ENCODE data around the gene MXD3. TPM values are rescaled to one million over a fixed set of nuclear protein-coding genes. Genes with fewer than 3 reads are reported as not detected.

Gene MXD3
- total and polyA plus RNA-seq, 2 of the 4 experiments (the other 2 are of a cell fraction), result 7.3 to 12.9 TPM

GRCh38 chr5:177312649-177313181, 1.0 kb upstream of the MXD3 start (continued):
- TF ChIP-seq MAFK (IDR thresholded peaks at IDR 0.05; ENCODE audit: low read depth, low read length), result no peak

GRCh38 chr5:177311392-177311722, 341 bp downstream of the MXD3 start:
- Histone ChIP-seq H3K18ac (ENCODE audit: low read depth, low read length) (no peak overlapping the region), H3K4ac (ENCODE audit: low read depth, low read length) (peak overlapping the region; percentile 32; the same call in 1 of the 2 replicates), H2AFZ (replicated peaks; ENCODE audit: low read length, poor library complexity) (peak overlapping the region; percentile 77), H3K9me3 (ENCODE audit: control insufficient read depth, insufficient read depth, low read length) (no peaks in the 10 kb centered on the region), H2AK9ac (replicated peaks; ENCODE audit: low read depth, low read length, poor library complexity) (peak overlapping the region; percentile 99), H3K4me2 (ENCODE audit: low read depth, low read length) (peak overlapping the region; percentile 73), H2BK15ac (ENCODE audit: low read depth, low read length) (no peak overlapping the region), H3K4me3 (ENCODE audit: insufficient read depth, low read depth, low read length) (peak overlapping the region; percentile 44), H3K4me1 (ENCODE audit: control insufficient read depth, insufficient read depth, low read length) (peaks cover 7% of the 10 kb centered on the region; the same call in 1 of the 2 replicates), H2BK120ac (ENCODE audit: low read depth, low read length) (no peak overlapping the region), H2BK20ac (ENCODE audit: low read depth, low read length) (no peak overlapping the region), H4K91ac (ENCODE audit: insufficient read depth, low read depth, low read length) (no peak overlapping the region), H3K9me1 (ENCODE audit: insufficient read depth, low read length) (0 out of 2 replicates have a peak, but pooled peaks cover 2% of the 10 kb centered on the region), H4K5ac (ENCODE audit: low read depth, low read length) (no peak overlapping the region), H2AK5ac (ENCODE audit: low read depth, low read length) (peak overlapping the region; percentile 71; the same call in 1 of the 2 replicates), H3K79me1 (ENCODE audit: low read depth in 1 of 2, low read length in 2 of 2) (peaks cover 9 to 53% of the 10 kb centered on the region in 2 experiments; a peak in 3 of 4 replicates), H2BK5ac (ENCODE audit: low read depth, low read length, poor library complexity, severe bottlenecking) (no peak overlapping the region), H3K9ac (ENCODE audit: low read depth, low read length) (peak overlapping the region; percentile 42; the same call in 1 of the 2 replicates), H4K20me1 (ENCODE audit: insufficient read depth, low read length) (peaks cover 29% of the 10 kb centered on the region), H3K27me3 (ENCODE audit: control insufficient read depth, insufficient read depth, low read length) (no peaks in the 10 kb centered on the region), H3K36me3 (ENCODE audit: control insufficient read depth, insufficient read depth, low read length) (peaks cover 10% of the 10 kb centered on the region), H3K27ac (ENCODE audit: insufficient read depth, low read length) (peak overlapping the region; percentile 9; the same call in 1 of the 2 replicates), H3K14ac (replicated peaks; ENCODE audit: low read depth, low read length) (no peak overlapping the region), H4K8ac (ENCODE audit: low read depth in 2 of 2, low read length in 2 of 2) (peak overlapping the region in 1 of 2 experiments; percentile 66; a peak in 1 of 4 replicates), H3K23ac (ENCODE audit: low read depth, low read length) (0 out of 2 replicates have a peak overlapping the region, but pooled peaks have one; percentile 33), H3K56ac (ENCODE audit: extremely low read depth, insufficient read depth, low read length) (peak overlapping the region; percentile 19; the same call in 1 of the 2 replicates)
- intact Hi-C loops (cut with micrococcal nuclease) (loop anchor here (2.0 kb wide), 2 partner anchors 145 to 189 kb away; no protein-coding TSS in a partner anchor), dilution Hi-C loops (cut with HindIII; ENCODE audit: low sequenced_read_pairs, unreplicated experiment) (no loop called here), in situ Hi-C loops (cut with MboI; ENCODE audit: low sequenced_read_pairs) (loop anchor here (5.0 kb wide), 1 partner anchor 136 kb away; the partner anchor contains the start of gene PRR7)
- CTCF ChIA-PET, result no interaction called here
- WGBS, 2 experiments (ENCODE audit: extremely low coverage in 2 of 2, insufficient read length in 1 of 2), result 0% methylated on average over 2 of the region's 23 CpGs; no CpG with 5 or more reads in 1 of the 2 experiments
- BruUV-seq (replicated peaks), result no TSS peak
- ATAC-seq (ENCODE audit: low read depth) (peak; percentile 18), DNase-seq (no peak)
- POLR2A ChIA-PET (ENCODE audit: unreplicated experiment), result no interaction called here
- TF ChIP-seq CEBPB (IDR thresholded peaks at IDR 0.05; ENCODE audit: low read depth, low read length) (no peak), RCOR1 (IDR thresholded peaks at IDR 0.05; ENCODE audit: insufficient replicate concordance, low read length) (no peak), MAZ (IDR thresholded peaks at IDR 0.05; ENCODE audit: borderline replicate concordance, low read depth, low read length) (no peak), SMC3 (IDR thresholded peaks at IDR 0.05; ENCODE audit: low read depth, low read length) (no peak), CHD1 (IDR thresholded peaks at IDR 0.05; ENCODE audit: low read depth, low read length) (no peak), MAFK (IDR thresholded peaks at IDR 0.05; ENCODE audit: low read depth, low read length) (no peak), RFX5 (IDR thresholded peaks at IDR 0.05; ENCODE audit: low read depth, low read length) (no peak), ELK1 (IDR thresholded peaks at IDR 0.05; ENCODE audit: borderline replicate concordance, low read depth, low read length) (no peak), RAD21 (IDR thresholded peaks at IDR 0.05; ENCODE audit: low read length) (no peak), BHLHE40 (IDR thresholded peaks at IDR 0.05; ENCODE audit: low read depth, low read length) (no peak)
- TF ChIP-seq, protein P1, sequence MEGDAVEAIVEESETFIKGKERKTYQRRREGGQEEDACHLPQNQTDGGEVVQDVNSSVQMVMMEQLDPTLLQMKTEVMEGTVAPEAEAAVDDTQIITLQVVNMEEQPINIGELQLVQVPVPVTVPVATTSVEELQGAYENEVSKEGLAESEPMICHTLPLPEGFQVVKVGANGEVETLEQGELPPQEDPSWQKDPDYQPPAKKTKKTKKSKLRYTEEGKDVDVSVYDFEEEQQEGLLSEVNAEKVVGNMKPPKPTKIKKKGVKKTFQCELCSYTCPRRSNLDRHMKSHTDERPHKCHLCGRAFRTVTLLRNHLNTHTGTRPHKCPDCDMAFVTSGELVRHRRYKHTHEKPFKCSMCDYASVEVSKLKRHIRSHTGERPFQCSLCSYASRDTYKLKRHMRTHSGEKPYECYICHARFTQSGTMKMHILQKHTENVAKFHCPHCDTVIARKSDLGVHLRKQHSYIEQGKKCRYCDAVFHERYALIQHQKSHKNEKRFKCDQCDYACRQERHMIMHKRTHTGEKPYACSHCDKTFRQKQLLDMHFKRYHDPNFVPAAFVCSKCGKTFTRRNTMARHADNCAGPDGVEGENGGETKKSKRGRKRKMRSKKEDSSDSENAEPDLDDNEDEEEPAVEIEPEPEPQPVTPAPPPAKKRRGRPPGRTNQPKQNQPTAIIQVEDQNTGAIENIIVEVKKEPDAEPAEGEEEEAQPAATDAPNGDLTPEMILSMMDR (conservative IDR thresholded peaks at IDR 0.05; ENCODE audit: low read depth, low read length), result no peak
- TF ChIP-seq, protein P2, sequence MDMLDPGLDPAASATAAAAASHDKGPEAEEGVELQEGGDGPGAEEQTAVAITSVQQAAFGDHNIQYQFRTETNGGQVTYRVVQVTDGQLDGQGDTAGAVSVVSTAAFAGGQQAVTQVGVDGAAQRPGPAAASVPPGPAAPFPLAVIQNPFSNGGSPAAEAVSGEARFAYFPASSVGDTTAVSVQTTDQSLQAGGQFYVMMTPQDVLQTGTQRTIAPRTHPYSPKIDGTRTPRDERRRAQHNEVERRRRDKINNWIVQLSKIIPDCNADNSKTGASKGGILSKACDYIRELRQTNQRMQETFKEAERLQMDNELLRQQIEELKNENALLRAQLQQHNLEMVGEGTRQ (IDR thresholded peaks at IDR 0.05; ENCODE audit: low read depth, low read length), result no peak
